ENCODE results near the gene FRAS1.

DNA sequence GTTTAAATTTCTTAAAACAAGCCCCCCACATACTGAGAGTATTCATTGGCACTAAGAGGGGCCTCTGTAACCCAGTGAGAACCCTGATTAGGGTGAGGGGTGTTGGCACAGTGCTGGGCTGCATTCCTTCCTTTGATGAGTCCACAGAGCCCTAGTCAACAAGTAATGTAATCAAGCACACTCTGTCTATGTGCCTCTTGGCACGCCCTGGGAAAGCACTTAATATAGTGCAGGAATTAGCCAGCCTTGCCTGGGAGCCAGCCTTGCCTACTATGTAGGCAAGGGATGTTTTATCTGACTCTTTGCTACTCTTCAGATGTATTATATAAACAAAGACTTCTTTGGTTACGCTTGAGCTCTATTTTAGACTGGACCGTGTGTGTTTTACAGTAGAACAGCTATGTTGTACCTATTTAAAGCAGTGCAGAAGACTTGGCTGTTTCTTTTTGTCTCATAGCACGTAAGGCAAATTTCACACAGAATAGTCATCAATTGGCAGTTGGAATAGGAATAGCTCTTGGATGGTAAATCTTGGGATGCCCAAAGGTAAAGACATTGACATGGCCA, 64.3 kb downstream of the FRAS1 start:
- TF ChIP-seq, protein P1, sequence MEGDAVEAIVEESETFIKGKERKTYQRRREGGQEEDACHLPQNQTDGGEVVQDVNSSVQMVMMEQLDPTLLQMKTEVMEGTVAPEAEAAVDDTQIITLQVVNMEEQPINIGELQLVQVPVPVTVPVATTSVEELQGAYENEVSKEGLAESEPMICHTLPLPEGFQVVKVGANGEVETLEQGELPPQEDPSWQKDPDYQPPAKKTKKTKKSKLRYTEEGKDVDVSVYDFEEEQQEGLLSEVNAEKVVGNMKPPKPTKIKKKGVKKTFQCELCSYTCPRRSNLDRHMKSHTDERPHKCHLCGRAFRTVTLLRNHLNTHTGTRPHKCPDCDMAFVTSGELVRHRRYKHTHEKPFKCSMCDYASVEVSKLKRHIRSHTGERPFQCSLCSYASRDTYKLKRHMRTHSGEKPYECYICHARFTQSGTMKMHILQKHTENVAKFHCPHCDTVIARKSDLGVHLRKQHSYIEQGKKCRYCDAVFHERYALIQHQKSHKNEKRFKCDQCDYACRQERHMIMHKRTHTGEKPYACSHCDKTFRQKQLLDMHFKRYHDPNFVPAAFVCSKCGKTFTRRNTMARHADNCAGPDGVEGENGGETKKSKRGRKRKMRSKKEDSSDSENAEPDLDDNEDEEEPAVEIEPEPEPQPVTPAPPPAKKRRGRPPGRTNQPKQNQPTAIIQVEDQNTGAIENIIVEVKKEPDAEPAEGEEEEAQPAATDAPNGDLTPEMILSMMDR (IDR thresholded peaks at IDR 0.05): no peak
- TF ChIP-seq USF2 (CRISPR knock-in tag; IDR thresholded peaks at IDR 0.05): no peak

All from WTC11 (cell line).